ENCODE measurements around the gene PXK. TPM values are rescaled to one million over a fixed set of nuclear protein-coding genes. Genes with fewer than 3 reads are reported as not detected.
A peak's percentile ranks its signal among the peaks of the same experiment; 100 is the strongest.

PXK gene
- total and polyA plus RNA-seq, 7 experiments from 2014 or later: 17.3 to 38.9 (median 23.1) TPM

DNA sequence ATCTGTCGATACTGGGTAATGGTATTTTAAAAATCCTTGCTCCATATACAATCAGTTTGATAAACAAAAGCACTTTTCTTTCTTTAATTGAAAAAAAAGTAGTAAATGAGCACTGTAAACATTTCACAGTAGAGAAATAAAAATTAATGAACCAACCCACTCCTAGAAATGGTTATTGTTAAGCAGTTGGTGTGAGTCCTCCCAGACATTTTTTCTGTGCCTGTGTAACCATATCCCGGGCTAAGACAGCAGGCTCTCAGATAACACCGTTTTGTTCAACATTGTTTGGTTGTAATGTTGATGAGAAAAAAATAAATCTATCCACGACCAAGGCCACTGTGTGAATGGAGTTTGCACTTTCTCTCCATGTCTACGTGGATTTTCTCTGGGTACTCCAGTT is 42.6 kb downstream of the PXK start:
- intact Hi-C loops (cut with micrococcal nuclease): no loop called here
- H3K9me3 Mint-ChIP-seq: no peaks in the 10 kb centered on the region
- no peaks in the 10 kb centered on the region for H3K27me3 Mint-ChIP-seq
- POLR2A ChIA-PET: no interaction called here
- H3K36me3 ChIP-seq (ENCODE audit: control insufficient read depth in 2 of 3, insufficient read depth in 3 of 3, low read length in 3 of 3): no peaks in the 10 kb centered on the region
- no peak overlapping the region for H3K4me3 ChIP-seq (ENCODE audit: low read length)
- peaks cover 0 to 15% (median 0%) of the 10 kb centered on the region in 7 donors for H3K4me1 Mint-ChIP-seq
- H3K27ac ChIP-seq (ENCODE audit: low read depth, low read length): no peak overlapping the region
- H3K36me3 Mint-ChIP-seq: peaks cover 0 to 25% (median 6%) of the 10 kb centered on the region in 5 donors
- no peak for ATAC-seq
- H3K27me3 ChIP-seq (ENCODE audit: control insufficient read depth in 2 of 2, insufficient read depth in 2 of 2, low read length in 2 of 2): no peaks in the 10 kb centered on the region
- H3K9me3 ChIP-seq (ENCODE audit: control insufficient read depth in 2 of 3, low read length in 3 of 3): no peaks in the 10 kb centered on the region
- no peak overlapping the region for H3K4me3 Mint-ChIP-seq
- H3K27ac Mint-ChIP-seq: no peak overlapping the region
- DNase-seq: no peak
- no peaks in the 10 kb centered on the region for H3K4me1 ChIP-seq (ENCODE audit: control insufficient read depth in 2 of 2, insufficient read depth in 2 of 2, low read length in 2 of 2)
- CTCF ChIA-PET: no interaction called here

DNA sequence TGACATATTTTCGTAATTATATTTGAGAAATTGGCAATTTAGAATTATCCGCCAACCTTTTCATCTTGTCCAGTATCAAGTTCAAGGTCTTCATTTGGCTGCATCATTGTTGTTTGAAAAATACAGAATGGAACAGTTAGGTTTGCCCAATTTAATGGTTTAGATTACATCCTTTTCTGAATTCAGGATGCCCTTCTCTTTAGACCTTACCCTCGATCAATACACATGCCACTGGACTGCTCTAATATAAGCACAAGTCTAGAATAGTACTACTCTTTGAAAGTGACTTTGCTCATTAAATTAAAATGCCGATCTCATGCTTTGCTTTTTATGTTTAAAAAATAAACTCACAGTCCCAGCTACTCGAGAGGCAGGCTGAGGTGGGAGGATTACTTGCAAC is 44.5 kb downstream of the PXK start:
- H3K4me3 ChIP-seq (ENCODE audit: low read length): no peak overlapping the region
- no peak for DNase-seq
- H3K4me1 Mint-ChIP-seq: peaks cover 0 to 15% (median 0%) of the 10 kb centered on the region in 7 donors
- ChIA-PET CTCF (no interaction called here), POLR2A (interaction anchor here (0.6 kb wide), 1 partner anchor 78 kb away, joined by 3 read pairs; no protein-coding TSS in a partner anchor)
- no peaks in the 10 kb centered on the region for H3K27me3 ChIP-seq (ENCODE audit: control insufficient read depth in 2 of 2, insufficient read depth in 2 of 2, low read length in 2 of 2)
- H3K27ac ChIP-seq (ENCODE audit: low read depth, low read length): no peak overlapping the region
- ATAC-seq: no peak
- H3K4me1 ChIP-seq (ENCODE audit: control insufficient read depth in 2 of 2, insufficient read depth in 2 of 2, low read length in 2 of 2): no peaks in the 10 kb centered on the region
- H3K27me3 Mint-ChIP-seq: no peaks in the 10 kb centered on the region
- peaks cover 0 to 15% (median 4%) of the 10 kb centered on the region in 5 donors for H3K36me3 Mint-ChIP-seq
- intact Hi-C loops (cut with micrococcal nuclease): no loop called here
- H3K9me3 Mint-ChIP-seq: no peaks in the 10 kb centered on the region
- no peaks in the 10 kb centered on the region for H3K9me3 ChIP-seq (ENCODE audit: control insufficient read depth in 2 of 3, low read length in 3 of 3)
- H3K36me3 ChIP-seq (ENCODE audit: control insufficient read depth in 2 of 3, insufficient read depth in 3 of 3, low read length in 3 of 3): no peaks in the 10 kb centered on the region
- no peak overlapping the region for H3K27ac Mint-ChIP-seq
- H3K4me3 Mint-ChIP-seq: no peak overlapping the region

DNA sequence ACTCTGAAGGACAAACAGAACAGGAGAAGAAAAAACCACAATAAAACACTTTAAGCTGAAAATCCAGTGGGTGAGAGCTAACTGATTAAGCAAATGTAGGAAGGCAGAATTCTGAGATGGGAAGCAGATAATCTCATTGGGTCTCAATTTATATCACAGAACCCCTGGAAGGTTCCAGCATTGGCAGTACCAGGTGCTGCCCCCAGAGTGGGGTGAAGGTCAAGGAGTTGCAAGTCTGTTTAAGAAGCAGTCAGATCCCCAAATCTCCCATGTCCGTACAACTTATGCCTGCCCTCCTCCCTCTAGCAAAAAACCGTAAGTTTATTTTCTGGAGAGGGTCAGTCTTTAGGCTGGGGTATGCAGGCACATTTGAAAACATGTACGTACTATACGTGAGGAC is 45.1 kb downstream of the PXK start:
- H3K9me3 Mint-ChIP-seq: no peaks in the 10 kb centered on the region
- Histone ChIP-seq H3K36me3 (ENCODE audit: control insufficient read depth in 2 of 3, insufficient read depth in 3 of 3, low read length in 3 of 3) (no peaks in the 10 kb centered on the region), H3K4me1 (ENCODE audit: control insufficient read depth in 2 of 2, insufficient read depth in 2 of 2, low read length in 2 of 2) (no peaks in the 10 kb centered on the region), H3K4me3 (ENCODE audit: low read length) (no peak overlapping the region), H3K27me3 (ENCODE audit: control insufficient read depth in 2 of 2, insufficient read depth in 2 of 2, low read length in 2 of 2) (no peaks in the 10 kb centered on the region), H3K9me3 (ENCODE audit: control insufficient read depth in 2 of 3, low read length in 3 of 3) (no peaks in the 10 kb centered on the region), H3K27ac (ENCODE audit: low read depth, low read length) (no peak overlapping the region)
- ChIA-PET POLR2A (interaction anchor here (0.6 kb wide), 1 partner anchor 77 kb away, joined by 3 read pairs; no protein-coding TSS in a partner anchor), CTCF (no interaction called here)
- intact Hi-C loops (cut with micrococcal nuclease): no loop called here
- H3K4me3 Mint-ChIP-seq: no peak overlapping the region
- no peak overlapping the region for H3K27ac Mint-ChIP-seq
- H3K27me3 Mint-ChIP-seq: no peaks in the 10 kb centered on the region
- peaks cover 0 to 15% (median 0%) of the 10 kb centered on the region in 7 donors for H3K4me1 Mint-ChIP-seq
- ATAC-seq (no peak), DNase-seq (no peak)
- H3K36me3 Mint-ChIP-seq: peaks cover 0 to 20% (median 4%) of the 10 kb centered on the region in 5 donors

DNA sequence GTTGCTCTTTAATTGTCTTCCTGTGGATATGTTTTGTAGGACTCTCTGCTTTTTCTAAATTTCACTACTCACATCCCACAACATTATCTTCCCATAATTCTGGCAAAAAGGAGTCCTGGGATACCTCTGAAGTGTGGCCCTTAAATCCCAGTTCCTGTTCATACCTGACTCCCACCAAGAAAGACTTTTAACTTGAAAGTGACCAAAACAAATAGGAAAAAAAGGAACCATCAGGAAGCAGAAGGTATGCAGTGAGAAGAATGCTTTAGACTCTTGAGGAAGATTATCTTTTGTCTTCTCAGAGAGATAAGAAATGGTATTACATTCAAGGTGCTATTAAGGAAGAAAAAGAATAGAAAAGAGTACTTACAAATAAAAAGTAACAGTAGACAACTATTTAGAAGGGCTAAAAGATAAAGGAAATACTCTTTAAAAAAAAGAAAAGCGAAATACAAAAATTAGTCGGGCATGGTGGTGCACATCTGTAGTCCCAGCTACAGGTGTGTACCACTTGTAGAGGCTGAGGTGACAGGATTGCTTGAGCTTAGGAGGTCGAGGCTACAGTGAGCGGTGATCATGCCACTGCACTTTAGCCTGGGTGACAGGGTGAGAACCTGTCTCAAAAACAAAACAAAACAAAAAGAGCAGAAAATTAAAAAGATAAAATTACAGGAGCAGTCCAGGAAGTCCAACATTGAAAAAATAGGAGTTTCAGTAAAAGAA is 46.8 kb downstream of the PXK start:
- no peak overlapping the region for H3K27ac ChIP-seq (ENCODE audit: low read depth, low read length)

DNA sequence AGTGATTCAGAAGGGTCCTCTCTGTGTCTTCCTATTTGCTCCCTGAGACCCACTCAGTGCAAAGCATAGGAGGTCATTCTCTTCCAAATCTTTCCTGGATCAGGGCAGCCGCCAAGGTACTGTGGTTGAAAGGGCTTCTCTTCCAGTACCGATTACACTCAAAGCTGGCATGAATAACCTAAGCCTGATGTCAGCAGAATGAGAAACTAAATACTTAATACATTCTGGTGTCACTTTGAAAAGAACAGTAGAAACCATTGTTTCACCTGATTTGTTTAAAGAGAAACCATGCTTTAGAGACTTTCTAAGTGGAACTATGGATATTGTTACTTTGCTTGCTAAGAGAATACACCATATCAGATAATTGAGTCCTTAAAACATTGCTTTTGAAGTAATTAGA is 50.8 kb downstream of the PXK start:
- CTCF ChIA-PET: no interaction called here

More for the DNA sequence above, 46.8 kb downstream of the PXK start:
- Mint-ChIP-seq H3K36me3 (peaks cover 0 to 23% (median 2%) of the 10 kb centered on the region in 5 donors), H3K27me3 (no peaks in the 10 kb centered on the region), H3K4me3 (no peak overlapping the region), H3K27ac (peak overlapping the region in 2 of 9 donors; percentile 26 to 76), H3K4me1 (peaks cover 0 to 12% (median 0%) of the 10 kb centered on the region in 7 donors), H3K9me3 (no peaks in the 10 kb centered on the region)
- intact Hi-C loops (cut with micrococcal nuclease): no loop called here
- Histone ChIP-seq H3K9me3 (ENCODE audit: control insufficient read depth in 2 of 3, low read length in 3 of 3) (no peaks in the 10 kb centered on the region), H3K36me3 (ENCODE audit: control insufficient read depth in 2 of 3, insufficient read depth in 3 of 3, low read length in 3 of 3) (peaks cover 0 to 6% (median 0%) of the 10 kb centered on the region in 3 experiments), H3K4me1 (ENCODE audit: control insufficient read depth in 2 of 2, insufficient read depth in 2 of 2, low read length in 2 of 2) (no peaks in the 10 kb centered on the region), H3K27me3 (ENCODE audit: control insufficient read depth in 2 of 2, insufficient read depth in 2 of 2, low read length in 2 of 2) (no peaks in the 10 kb centered on the region), H3K4me3 (ENCODE audit: low read length) (no peak overlapping the region)
- POLR2A ChIA-PET: no interaction called here
- DNase-seq: no peak
- CTCF ChIA-PET: no interaction called here
- ATAC-seq: no peak

DNA sequence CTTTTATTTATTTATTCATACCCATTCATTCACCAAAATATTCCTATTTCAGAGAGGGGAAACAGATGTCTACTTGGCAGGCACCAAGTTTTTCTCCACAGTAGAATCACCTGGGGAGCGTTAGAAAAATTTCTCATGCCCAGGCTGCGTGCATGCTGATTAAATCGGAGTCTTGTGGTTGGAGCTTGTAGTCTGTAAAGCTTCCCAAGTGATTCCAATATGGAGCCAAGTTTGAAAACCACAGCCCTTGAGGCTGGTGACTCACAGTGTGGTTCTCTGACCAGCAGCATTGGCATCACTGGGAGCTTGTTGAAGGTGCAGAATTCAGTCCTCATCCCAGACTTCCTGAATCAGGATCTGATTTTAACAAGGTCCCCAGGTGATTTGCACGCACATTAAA is 51.2 kb downstream of the PXK start:
- H3K9me3 ChIP-seq (ENCODE audit: control insufficient read depth in 2 of 3, low read length in 3 of 3): no peaks in the 10 kb centered on the region
- H3K4me3 Mint-ChIP-seq: no peak overlapping the region
- ChIA-PET CTCF (no interaction called here), POLR2A (no interaction called here)
- peaks cover 0 to 33% (median 5%) of the 10 kb centered on the region in 5 donors for H3K36me3 Mint-ChIP-seq
- no peaks in the 10 kb centered on the region for H3K27me3 Mint-ChIP-seq
- H3K4me3 ChIP-seq (ENCODE audit: low read length): no peak overlapping the region
- ATAC-seq (no peak), DNase-seq (no peak)
- peaks cover 0 to 26% (median 0%) of the 10 kb centered on the region in 3 experiments for H3K36me3 ChIP-seq (ENCODE audit: control insufficient read depth in 2 of 3, insufficient read depth in 3 of 3, low read length in 3 of 3)
- peaks cover 0 to 36% (median 6%) of the 10 kb centered on the region in 7 donors for H3K4me1 Mint-ChIP-seq
- H3K27ac ChIP-seq (ENCODE audit: low read depth, low read length): no peak overlapping the region
- H3K27ac Mint-ChIP-seq: no peak overlapping the region
- no peaks in the 10 kb centered on the region for H3K9me3 Mint-ChIP-seq
- no peaks in the 10 kb centered on the region for H3K27me3 ChIP-seq (ENCODE audit: control insufficient read depth in 2 of 2, insufficient read depth in 2 of 2, low read length in 2 of 2)
- no peaks in the 10 kb centered on the region for H3K4me1 ChIP-seq (ENCODE audit: control insufficient read depth in 2 of 2, insufficient read depth in 2 of 2, low read length in 2 of 2)
- intact Hi-C loops (cut with micrococcal nuclease): no loop called here

More for the DNA sequence above, 50.8 kb downstream of the PXK start:
- H3K36me3 ChIP-seq (ENCODE audit: control insufficient read depth in 2 of 3, insufficient read depth in 3 of 3, low read length in 3 of 3): peaks cover 0 to 26% (median 0%) of the 10 kb centered on the region in 3 experiments
- intact Hi-C loops (cut with micrococcal nuclease): no loop called here
- no peaks in the 10 kb centered on the region for H3K9me3 ChIP-seq (ENCODE audit: control insufficient read depth in 2 of 3, low read length in 3 of 3)
- POLR2A ChIA-PET: no interaction called here
- no peaks in the 10 kb centered on the region for H3K9me3 Mint-ChIP-seq
- no peak overlapping the region for H3K4me3 Mint-ChIP-seq
- H3K27ac ChIP-seq (ENCODE audit: low read depth, low read length): no peak overlapping the region
- H3K27ac Mint-ChIP-seq: no peak overlapping the region
- H3K27me3 ChIP-seq (ENCODE audit: control insufficient read depth in 2 of 2, insufficient read depth in 2 of 2, low read length in 2 of 2): no peaks in the 10 kb centered on the region
- peaks cover 0 to 32% (median 6%) of the 10 kb centered on the region in 7 donors for H3K4me1 Mint-ChIP-seq
- DNase-seq (no peak), ATAC-seq (no peak)
- no peak overlapping the region for H3K4me3 ChIP-seq (ENCODE audit: low read length)
- no peaks in the 10 kb centered on the region for H3K4me1 ChIP-seq (ENCODE audit: control insufficient read depth in 2 of 2, insufficient read depth in 2 of 2, low read length in 2 of 2)
- peaks cover 0 to 30% (median 5%) of the 10 kb centered on the region in 5 donors for H3K36me3 Mint-ChIP-seq
- no peaks in the 10 kb centered on the region for H3K27me3 Mint-ChIP-seq

Data from naive thymus-derived CD4-positive, alpha-beta T cell (primary cell).